Stimulated activated CD4-positive, alpha-beta T cell treated with anti-CD3 and anti-CD28 coated beads, TNF-alpha, amount 100 ng/mL, for 1 hour (primary cell): ENCODE measurements around the gene DMKN.
"Not testable (repeated sequence)": the region's sequence is repeated elsewhere in the genome, so short reads cannot be mapped to it uniquely, and the experiment has no call there.

ENCODE experiments used
- DNase-seq, 3 donors: peaks; one replicate each; pipeline ENCODE4 v3.0.0-alpha.2; 2020; ENCODE audit warnings: low read depth in 3 of 3, low spot score in 1 of 3

Gene DMKN

DNA sequence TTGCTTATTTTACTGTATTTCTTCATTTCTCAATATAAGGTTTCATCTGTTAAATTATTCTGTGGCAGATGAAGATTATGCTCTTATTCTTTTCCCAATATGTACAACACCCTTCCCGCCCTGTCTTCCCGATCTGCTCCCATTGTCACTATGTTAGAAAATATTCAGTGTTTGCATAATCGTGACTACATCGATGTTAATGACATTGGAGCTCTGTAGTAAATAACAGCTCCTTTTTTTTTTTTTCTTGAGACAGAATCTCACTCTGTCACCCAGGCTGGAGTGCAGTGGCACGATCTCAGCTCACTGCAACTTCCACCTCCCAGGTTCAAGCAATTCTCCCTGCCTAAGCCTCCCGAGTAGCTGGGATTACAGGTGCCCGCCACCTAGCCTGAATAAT is 50.5 kb downstream of the DMKN start:
- not testable (repeated sequence) for DNase-seq

DNA sequence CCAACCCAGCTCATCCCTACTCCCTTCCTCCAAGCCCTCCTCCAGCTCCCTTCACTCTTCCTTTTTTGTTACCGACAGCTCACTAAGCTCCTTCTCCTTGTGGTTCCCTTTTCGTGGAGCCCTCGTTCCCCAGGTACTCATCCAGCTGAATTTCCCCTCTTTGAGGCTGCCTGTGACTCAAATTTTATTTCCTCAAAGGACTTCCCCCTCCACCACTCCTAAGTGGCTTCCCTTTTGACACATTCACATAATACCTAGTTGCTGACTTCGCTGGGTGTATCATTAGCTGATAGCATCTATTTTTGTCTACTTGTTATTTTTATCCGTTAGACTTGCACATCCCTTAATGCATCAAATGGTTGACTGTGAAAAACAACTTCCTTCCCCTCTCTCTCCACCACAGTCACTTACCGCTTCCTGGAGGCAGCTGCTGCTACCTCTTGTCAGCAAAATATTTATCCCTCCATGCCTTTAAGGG is 50.9 kb downstream of the DMKN start:
- DNase-seq, result peak in 2 of 3 donors; percentile 23

DNA sequence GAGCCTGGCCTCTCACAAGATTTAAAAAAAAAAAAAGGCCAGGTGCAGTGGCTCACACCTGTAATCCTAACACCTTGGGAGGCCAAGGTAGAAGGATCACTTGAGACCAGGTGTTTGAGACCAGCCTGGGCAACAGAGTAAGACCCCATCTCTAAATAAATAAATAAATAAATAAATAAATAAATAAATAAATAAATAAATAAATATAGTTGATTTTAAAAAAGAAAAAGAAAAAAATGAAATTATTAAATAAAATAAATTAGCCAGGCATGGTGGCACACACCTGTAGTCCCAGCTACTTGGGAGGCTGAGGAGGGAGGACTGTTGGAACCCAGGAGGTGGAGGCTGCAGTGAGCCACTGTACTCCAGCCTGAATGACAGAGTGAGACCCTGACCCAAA is 51.7 kb downstream of the DMKN start:
- DNase-seq, result not testable (repeated sequence)

DNA sequence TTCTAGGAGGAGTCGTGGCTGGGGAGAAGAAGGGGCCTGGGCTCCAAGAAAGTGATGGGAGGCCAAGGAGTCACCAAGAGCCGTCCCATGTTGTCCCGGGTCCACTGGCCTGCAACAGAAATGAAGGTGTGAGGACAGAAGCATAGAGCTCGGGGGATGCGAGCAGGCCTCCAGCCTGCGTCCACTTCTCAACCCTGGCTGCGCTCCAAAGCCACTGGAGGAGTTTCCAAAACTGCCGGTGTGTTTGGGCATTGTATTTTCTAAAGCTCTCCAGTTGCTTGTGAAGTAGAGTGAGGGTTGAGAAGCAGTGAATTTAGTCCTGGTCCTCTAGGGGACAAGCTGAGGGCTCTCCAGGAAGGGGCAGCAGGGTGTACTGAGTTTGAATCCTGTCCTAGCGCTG is 52.4 kb downstream of the DMKN start:
- no peak for DNase-seq

DNA sequence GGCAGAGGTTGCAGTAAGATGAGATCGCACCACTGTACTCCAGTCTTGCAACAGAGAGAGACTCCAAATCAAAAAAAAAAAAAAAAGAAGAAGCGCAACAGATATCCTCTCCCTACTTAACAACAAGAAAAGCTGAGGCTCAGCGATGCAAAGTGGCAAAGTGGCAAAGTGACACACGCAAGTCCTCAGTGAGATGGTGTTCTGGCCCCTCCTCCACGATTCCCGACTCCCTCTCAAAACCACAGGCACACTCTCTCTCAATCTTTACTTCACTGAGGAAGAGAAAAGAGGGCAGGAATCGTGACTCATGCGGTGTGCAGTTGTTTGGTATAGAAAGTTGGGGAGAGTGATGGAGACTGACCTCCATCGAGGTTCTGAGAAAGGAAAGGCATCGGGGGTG is 52.8 kb downstream of the DMKN start:
- DNase-seq, result no peak

DNA sequence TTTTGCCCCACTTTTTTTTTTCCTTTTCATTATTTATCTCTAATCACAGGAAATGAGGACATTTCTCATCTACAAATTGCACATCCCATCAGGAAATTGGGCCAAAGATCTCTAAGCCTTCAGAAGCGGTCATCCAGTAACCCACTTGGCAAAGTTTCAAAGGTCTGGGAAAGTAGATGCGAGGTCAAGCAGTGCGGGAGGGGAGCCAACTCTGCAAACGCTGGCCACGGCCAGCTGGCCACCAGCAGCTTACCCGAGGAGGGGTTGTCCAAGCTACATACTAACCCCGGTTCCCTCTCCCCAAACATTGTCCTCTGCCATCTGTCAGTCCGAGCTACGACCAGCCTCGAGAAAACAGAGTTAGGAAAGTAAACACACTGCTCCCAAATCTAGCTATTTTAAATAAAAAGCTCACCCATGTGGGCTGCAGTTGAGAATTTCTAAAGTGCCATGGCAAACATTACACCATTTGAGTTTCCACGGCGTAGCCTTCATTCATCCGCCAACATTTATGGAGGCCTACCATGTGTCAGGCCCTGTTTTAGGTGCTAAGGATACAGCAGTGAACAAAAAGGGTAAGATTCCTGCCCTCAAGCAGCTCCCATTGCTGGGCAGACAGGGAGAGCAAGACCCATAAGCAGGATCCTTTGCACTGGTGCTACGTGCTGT is 53.9 kb downstream of the DMKN start:
- no peak for DNase-seq

DNA sequence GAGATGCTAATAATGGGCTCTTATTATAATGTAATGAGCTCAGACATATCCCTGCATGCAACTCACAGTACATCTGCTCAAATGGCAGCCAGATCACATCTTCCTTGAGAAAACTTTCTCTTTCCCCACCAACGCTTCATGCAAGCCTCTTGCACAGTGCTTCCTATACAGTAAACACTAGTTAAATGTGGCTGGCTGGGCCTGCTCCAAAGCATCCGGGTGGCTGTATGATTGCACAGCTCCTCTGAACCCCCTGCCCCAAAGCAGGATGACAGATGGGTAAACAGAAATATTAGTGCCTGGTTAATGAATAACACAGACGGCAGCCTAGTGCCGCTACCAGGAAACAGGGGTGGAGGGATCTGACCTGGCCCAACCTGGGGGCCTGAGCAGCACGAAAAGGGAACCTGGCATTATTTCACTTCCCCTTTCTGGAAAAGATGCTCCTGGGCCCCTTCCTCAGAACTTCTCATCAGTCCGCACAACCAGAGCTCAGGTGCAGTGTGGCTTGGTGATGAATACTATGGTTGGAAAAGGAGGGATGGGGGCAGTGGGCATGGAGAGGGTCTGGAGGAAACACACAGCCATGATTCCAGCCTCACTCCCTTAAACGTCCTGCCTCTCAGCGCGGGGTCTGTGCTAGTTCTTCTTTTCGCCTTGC is 54.6 kb downstream of the DMKN start:
- no peak for DNase-seq

DNA sequence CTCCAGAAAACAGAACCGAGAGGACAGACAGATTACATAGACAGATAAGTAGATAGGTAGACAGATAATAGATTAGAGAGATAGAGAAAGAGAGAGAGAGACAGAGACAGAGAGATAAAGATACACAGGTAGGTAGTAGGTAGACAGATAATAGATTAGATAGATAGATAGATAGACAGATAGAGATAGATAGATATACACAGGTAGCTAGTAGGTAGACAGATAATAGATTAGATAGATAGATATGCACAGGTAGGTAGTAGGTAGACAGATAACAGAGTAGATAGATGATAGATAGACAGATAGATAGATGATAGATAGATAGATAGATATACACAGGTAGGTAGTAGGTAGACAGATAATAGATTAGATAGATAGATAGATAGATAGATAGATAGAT is 55.3 kb downstream of the DMKN start:
- no peak for DNase-seq

DNA sequence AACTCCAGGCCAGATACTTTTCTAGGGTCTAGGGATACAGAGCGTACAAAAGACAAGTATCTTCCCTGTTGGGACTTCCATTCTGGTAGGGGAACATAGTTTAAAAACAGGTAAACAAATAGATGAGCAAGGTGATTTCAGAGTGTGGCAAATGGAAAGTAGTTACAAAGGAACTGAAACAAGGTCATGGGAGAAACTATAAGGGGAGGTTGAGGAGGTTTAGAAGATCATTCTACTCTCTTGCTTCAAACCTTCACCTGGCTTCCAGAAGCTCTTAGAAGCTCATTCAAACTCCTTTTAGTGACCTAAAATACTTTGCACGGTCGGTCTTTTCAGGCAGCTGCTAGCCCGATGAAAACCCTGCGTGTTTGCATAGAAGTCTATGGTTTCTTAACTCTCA is 56.3 kb downstream of the DMKN start:
- DNase-seq, result no peak

DNA sequence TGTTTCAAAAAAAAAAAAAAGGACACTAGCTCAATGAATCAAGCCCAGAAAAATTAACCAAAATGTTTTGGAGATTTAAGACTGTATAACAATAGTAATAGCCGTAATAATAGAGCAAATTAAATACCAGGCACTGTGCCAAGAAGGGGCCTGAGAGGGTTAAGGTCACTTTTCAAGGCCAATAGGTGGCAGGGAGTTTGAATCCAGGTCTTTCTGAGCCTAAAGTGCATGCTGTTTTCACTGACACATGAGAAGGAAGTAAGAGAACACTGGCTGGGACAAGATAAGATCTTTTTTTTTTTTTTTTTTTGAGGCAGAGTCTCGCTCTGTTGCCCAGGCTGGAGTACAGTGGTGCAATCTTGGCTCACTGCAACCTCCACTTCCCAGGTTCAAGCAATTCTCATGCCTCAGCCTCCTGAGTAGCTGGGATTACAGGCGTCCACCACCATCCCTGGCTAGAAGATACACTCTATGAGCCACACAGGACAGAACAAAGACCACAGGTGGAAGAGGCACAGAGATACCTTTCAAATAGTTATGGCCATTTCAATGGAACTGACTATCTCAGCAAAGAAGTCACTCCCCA is 57.7 kb downstream of the DMKN start:
- DNase-seq, result no peak

DNA sequence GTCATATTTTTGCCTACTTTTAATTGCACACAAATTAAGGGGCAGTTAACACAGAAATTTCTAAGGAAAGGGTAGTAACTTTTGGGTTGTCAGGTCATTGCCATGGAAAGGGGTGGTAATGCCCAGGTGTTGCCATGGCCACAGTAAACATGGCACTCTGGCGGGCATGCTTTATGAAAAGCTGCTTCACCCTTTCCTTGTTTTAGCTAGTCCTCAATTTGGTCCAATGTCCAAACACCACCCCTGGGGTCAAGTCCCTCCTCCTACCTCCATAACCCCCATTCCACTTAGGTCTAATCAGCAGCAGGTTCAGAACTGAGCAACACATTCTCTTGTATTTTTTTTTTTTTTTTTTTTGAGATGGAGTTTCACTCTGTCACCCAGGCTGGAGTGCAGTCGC is 58.8 kb downstream of the DMKN start:
- DNase-seq, result no peak

DNA sequence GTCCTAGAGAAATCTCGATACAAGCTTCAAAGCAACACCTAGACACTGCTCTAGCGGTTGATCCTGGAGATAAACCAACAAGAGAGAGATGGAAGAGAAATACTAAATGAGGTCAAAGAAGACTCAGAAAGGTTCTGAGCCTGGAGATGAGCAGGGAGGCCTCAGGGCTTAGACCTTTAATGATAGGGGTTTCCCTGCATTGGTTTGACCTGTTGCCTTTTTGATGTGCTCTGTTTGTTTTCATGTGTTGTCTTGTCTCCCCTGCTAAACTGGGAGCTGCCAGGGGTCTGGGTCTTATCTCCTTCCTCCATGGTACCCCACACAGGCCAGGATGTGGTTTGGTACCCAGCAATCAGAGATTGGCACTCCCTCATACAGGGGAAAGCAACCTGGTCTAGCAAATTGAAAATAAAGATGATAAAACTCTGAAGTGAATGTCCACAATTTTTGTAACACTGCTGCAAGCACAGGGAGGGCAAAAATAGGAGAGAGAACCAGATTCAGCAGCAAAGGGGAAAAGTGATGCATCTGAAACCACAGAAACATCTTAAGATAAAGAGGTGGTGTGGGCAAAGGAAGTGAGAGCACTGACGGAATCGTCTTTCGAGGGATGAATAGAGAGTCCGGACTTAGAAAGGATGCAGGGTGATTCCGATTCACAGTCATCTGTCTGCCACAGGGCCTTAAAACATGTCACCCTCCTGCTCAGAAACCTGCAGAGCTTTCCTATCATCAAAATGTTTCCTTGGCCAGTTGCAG is 61.9 kb downstream of the DMKN start:
- no peak for DNase-seq

DNA sequence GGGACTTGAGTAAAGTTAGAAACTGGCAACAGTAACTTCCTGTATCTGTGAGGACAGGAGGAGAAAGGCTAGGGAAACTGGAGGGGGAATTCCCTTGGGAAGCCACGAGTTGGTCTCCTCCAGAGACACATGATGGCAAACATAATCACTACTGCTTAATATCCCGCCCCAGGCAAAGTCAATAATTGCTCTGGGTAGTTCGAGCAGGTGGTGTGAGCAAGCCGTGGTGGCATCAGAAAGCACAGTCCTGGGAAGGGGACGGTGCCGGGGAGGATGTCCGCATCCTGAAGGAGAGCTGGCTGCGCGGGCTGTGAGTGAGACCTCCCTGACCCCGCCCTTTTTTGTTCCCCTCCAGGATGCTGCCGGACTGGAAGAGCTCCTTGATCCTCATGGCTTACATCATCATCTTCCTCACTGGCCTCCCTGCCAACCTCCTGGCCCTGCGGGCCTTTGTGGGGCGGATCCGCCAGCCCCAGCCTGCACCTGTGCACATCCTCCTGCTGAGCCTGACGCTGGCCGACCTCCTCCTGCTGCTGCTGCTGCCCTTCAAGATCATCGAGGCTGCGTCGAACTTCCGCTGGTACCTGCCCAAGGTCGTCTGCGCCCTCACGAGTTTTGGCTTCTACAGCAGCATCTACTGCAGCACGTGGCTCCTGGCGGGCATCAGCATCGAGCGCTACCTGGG is 63.9 kb downstream of the DMKN start:
- no peak for DNase-seq

DNA sequence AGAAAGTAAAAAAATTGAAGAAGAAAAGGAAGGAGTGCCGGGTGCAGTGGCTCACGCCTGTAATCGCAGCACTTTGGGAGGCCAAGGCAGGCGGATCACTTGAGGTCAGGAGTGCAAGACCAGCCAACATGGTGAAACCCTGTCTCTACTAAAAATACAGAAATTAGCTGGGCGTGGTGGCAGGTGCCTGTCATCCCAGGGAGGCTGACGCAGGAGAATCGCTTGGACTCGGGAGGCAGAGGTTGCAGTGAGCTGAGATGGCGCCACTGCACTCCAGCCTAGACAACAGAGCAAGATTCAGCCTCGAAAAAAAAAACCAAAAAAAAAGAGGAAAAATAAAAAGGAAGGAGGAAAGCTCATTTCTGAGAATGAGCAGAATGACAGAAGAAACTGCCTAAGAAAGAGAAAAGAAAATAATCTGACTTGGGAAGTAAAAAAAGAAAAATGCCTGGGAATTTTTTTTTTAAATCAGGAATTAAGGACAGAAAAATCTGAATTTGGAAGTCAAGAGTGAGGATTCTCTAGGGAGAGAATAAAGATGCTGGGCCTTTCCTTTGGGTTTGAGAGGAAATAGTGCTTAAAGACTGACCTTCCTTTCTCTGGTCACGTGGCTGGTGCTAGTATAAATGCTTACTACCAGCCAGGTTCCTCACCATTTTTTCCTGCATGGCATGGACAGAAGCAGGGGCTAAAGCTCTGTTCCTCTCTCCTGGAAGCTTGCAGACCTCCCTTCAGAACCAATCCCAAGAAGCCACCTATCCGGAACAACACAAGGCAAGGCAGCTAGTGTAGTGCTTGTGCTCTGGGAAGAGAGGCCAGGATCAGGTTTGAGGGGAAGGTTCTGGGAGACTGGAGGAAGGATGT is 65.6 kb downstream of the DMKN start, which contains the start of gene FFAR2:
TSS of gene FFAR2 (plus strand) at position 652 of the 864 bp plus-strand sequence. CDS start 1,458 bp downstream, outside the sequence.
- no peak for DNase-seq
